ENCODE results near the gene G3BP2.
"Not testable (repeated sequence)": the region's sequence is repeated elsewhere in the genome, so short reads cannot be mapped to it uniquely, and the experiment has no call there.

G3BP2 gene

GRCh38 chr4:75685546-75686189, 12.5 kb upstream of the G3BP2 start:
- no peak for FAIRE-seq
- DNase-seq (ENCODE audit: low spot score) = no peak

- FAIRE-seq (no peak), DNase-seq (ENCODE audit: low spot score) (no peak)
Observed at GRCh38 chr4:75683482-75684155, 10.4 kb upstream of the G3BP2 start.

- DNase-seq (ENCODE audit: low spot score) = no peak
- FAIRE-seq = no peak
Observed at GRCh38 chr4:75679876-75680575, 6.8 kb upstream of the G3BP2 start.

- DNase-seq (ENCODE audit: low spot score) (no peak), FAIRE-seq (no peak)
Observed at GRCh38 chr4:75678965-75679364, 5.8 kb upstream of the G3BP2 start.

GRCh38 chr4:75678473-75678872, 5.3 kb upstream of the G3BP2 start:
- no peak for DNase-seq (ENCODE audit: low spot score)
- FAIRE-seq = no peak

GRCh38 chr4:75675004-75675531, 1.9 kb upstream of the G3BP2 start:
- FAIRE-seq (no peak), DNase-seq (ENCODE audit: low spot score) (no peak)

GRCh38 chr4:75673959-75674328, 733 bp upstream of the G3BP2 start:
- FAIRE-seq = no peak
- DNase-seq (ENCODE audit: low spot score) = no peak

- FAIRE-seq (no peak), DNase-seq (ENCODE audit: low spot score) (peak; percentile 50)
Observed at GRCh38 chr4:75672461-75673026, 667 bp downstream of the G3BP2 start.

GRCh38 chr4:75671802-75672421, 1.3 kb downstream of the G3BP2 start:
- no peak for FAIRE-seq
- DNase-seq (ENCODE audit: low spot score) = no peak

- DNase-seq (ENCODE audit: low spot score) (no peak), FAIRE-seq (no peak)
Observed at GRCh38 chr4:75668596-75668995, 4.6 kb downstream of the G3BP2 start.

- not testable (repeated sequence) for FAIRE-seq; DNase-seq (ENCODE audit: low spot score)
Observed at GRCh38 chr4:75667636-75668035, 5.6 kb downstream of the G3BP2 start.

GRCh38 chr4:75666299-75666698, 6.9 kb downstream of the G3BP2 start:
- FAIRE-seq = no peak
- no peak for DNase-seq (ENCODE audit: low spot score)

- FAIRE-seq; DNase-seq (ENCODE audit: low spot score): not testable (repeated sequence)
Observed at GRCh38 chr4:75664604-75665003, 8.6 kb downstream of the G3BP2 start.

GRCh38 chr4:75662626-75663025, 10.6 kb downstream of the G3BP2 start:
- DNase-seq (ENCODE audit: low spot score) (no peak), FAIRE-seq (no peak)

GRCh38 chr4:75660491-75660890, 12.7 kb downstream of the G3BP2 start:
- no peak for FAIRE-seq
- no peak for DNase-seq (ENCODE audit: low spot score)

GRCh38 chr4:75659512-75660031, 13.6 kb downstream of the G3BP2 start:
- DNase-seq (ENCODE audit: low spot score) (no peak), FAIRE-seq (no peak)

GRCh38 chr4:75658876-75659275, 14.3 kb downstream of the G3BP2 start:
- no peak for FAIRE-seq
- DNase-seq (ENCODE audit: low spot score) = no peak

GRCh38 chr4:75655562-75655961, 17.6 kb downstream of the G3BP2 start:
- FAIRE-seq (no peak), DNase-seq (ENCODE audit: low spot score) (no peak)

- DNase-seq (ENCODE audit: low spot score) = no peak
- no peak for FAIRE-seq
Observed at GRCh38 chr4:75654905-75655304, 18.3 kb downstream of the G3BP2 start.

GRCh38 chr4:75653845-75654503, 19.2 kb downstream of the G3BP2 start:
- no peak for DNase-seq (ENCODE audit: low spot score)
- FAIRE-seq = no peak

GRCh38 chr4:75644095-75644494, 29.1 kb downstream of the G3BP2 start:
- DNase-seq (ENCODE audit: low spot score) (no peak), FAIRE-seq (no peak)

All from urothelium cell line (cell line).